Upper lobe of right lung (tissue), 1 donor: ENCODE data around the gene MGP. TPM values are rescaled to one million over a fixed set of nuclear protein-coding genes. Genes with fewer than 3 reads are reported as not detected.

ENCODE experiments used
- ATAC-seq: fragments of 200-7000 bp; cut with Tn5 transposase; one replicate; pipeline ENCODE4 v1.9.1; 2020; ENCODE audit warnings: mild to moderate bottlenecking, moderate library complexity
- DNase-seq: peaks from one replicate; pipeline ENCODE4 v3.0.0-alpha.2; 2020
- H3K27ac ChIP-seq: fragments of 200-600 bp; one replicate; pipeline ENCODE4 v1.8.0; 2022
- H3K27me3 ChIP-seq: fragments of 200-600 bp; one replicate; pipeline ENCODE4 v1.8.0; 2022; ENCODE audit warnings: mild to moderate bottlenecking
- H3K36me3 ChIP-seq: fragments of 200-600 bp; one replicate; pipeline ENCODE4 v1.8.0; 2022
- H3K4me1 ChIP-seq: fragments of 200-600 bp; one replicate; pipeline ENCODE4 v1.8.0; 2022
- H3K4me3 ChIP-seq: fragments of 200-600 bp; one replicate; pipeline ENCODE4 v1.8.0; 2022; ENCODE audit warnings: mild to moderate bottlenecking
- H3K9me3 ChIP-seq: fragments of 200-600 bp; one replicate; pipeline ENCODE4 v1.8.0; 2022
- CTCF ChIP-seq: fragments of 200-600 bp; IDR thresholded peaks from one replicate; pipeline ENCODE4 v1.8.0; 2022; ENCODE audit warnings: antibody characterized with exemption
- intact Hi-C: fragments of 100-400 bp; cut with DNase I; formaldehyde crosslinking; loops from one replicate; pipeline ENCODE4 v1.11.0; 2022
- long read RNA-seq: library from polyadenylated mRNA; unstranded; transcript quantifications from one replicate; pipeline ENCODE4 v2.0.0, GENCODE V29; 2021
- total RNA-seq: library from RNA; stranded (reverse); fragmentation: NEBNext Ultra II Directional; extraction: Animal tissue kit (Norgen Biotek cat#: 25700); gene quantifications from one replicate; pipeline ENCODE4 v1.2.1, GENCODE V29; 2021
- donor health status: DM: no; HTN: yes; CAD: no; lungs with severe emphysema.

The MGP gene
- total RNA-seq, result 472 TPM
- long read RNA-seq, transcript MGP-203 (4 exons, 1,405 nt), result major isoform, 56 of 58 reads
- long read RNA-seq, partial matches to known transcripts, result 1 of 58 reads
- long read RNA-seq, other reads (novel, unspliced or antisense), result 1 of 58 reads

GRCh38 chr12:14885718-14886221 lies at the start of gene MGP:
TSS of gene MGP (minus strand) at chr12:14885854. CDS start at chr12:14885791, 63 bp downstream.
- Histone ChIP-seq H3K27ac (peak within 1 kb of the TSS; percentile 73), H3K27me3 (no peaks in the 10 kb centered on the region), H3K36me3 (peaks cover 12% of the 10 kb centered on the region), H3K9me3 (no peaks in the 10 kb centered on the region), H3K4me3 (peak within 1 kb of the TSS; percentile 48), H3K4me1 (peaks cover 13% of the 10 kb centered on the region)
- intact Hi-C loops, result no loop called here
- TF ChIP-seq CTCF, result no peak
- no peak for DNase-seq
- ATAC-seq, result peak; percentile 68

- peaks cover 11% of the 10 kb centered on the region for H3K4me1 ChIP-seq
- no peaks in the 10 kb centered on the region for H3K36me3 ChIP-seq
- no peak overlapping the region for H3K27ac ChIP-seq
- ATAC-seq (peak; percentile 63), DNase-seq (no peak)
- H3K27me3 ChIP-seq, result no peaks in the 10 kb centered on the region
- H3K9me3 ChIP-seq, result no peaks in the 10 kb centered on the region
- no peak for TF ChIP-seq CTCF
- no peak overlapping the region for H3K4me3 ChIP-seq
- intact Hi-C loops, result no loop called here
These were observed 49.4 kb upstream of the MGP start for GRCh38 chr12:14935031-14935430.

- no peaks in the 10 kb centered on the region for H3K27me3 ChIP-seq
- ATAC-seq, result no peak
- H3K9me3 ChIP-seq, result no peaks in the 10 kb centered on the region
- intact Hi-C loops, result no loop called here
- no peaks in the 10 kb centered on the region for H3K36me3 ChIP-seq
- H3K4me1 ChIP-seq, result peaks cover 11% of the 10 kb centered on the region
- H3K27ac ChIP-seq, result no peak overlapping the region
- no peak for DNase-seq
- no peak for TF ChIP-seq CTCF
- H3K4me3 ChIP-seq, result no peak overlapping the region
These were observed 48.9 kb upstream of the MGP start for GRCh38 chr12:14934511-14934910.

GRCh38 chr12:14931791-14932560 lies 46.3 kb upstream of the MGP start:
- Histone ChIP-seq H3K27ac (no peak overlapping the region), H3K4me3 (no peak overlapping the region), H3K27me3 (no peaks in the 10 kb centered on the region), H3K4me1 (peaks cover 19% of the 10 kb centered on the region), H3K9me3 (no peaks in the 10 kb centered on the region), H3K36me3 (no peaks in the 10 kb centered on the region)
- TF ChIP-seq CTCF, result no peak
- intact Hi-C loops, result no loop called here
- ATAC-seq, result no peak
- no peak for DNase-seq

- no peak overlapping the region for H3K27ac ChIP-seq
- TF ChIP-seq CTCF, result no peak
These were observed 45.7 kb upstream of the MGP start for GRCh38 chr12:14931359-14931758.

More at GRCh38 chr12:14931359-14931758, 45.7 kb upstream of the MGP start:
- DNase-seq (no peak), ATAC-seq (no peak)
- Histone ChIP-seq H3K36me3 (no peaks in the 10 kb centered on the region), H3K9me3 (no peaks in the 10 kb centered on the region), H3K4me1 (peaks cover 19% of the 10 kb centered on the region), H3K4me3 (no peak overlapping the region), H3K27me3 (no peaks in the 10 kb centered on the region)
- intact Hi-C loops, result no loop called here
